Hepatocyte (in vitro differentiated cells): ENCODE measurements around the gene SORL1-AS1.
"Not testable (repeated sequence)": the region's sequence is repeated elsewhere in the genome, so short reads cannot be mapped to it uniquely, and the experiment has no call there.

Source experiments
- DNase-seq: peaks from one replicate; pipeline ENCODE4 v3.0.0-alpha.2; 2016; ENCODE audit warnings: low spot score
- H2AFZ ChIP-seq: fragments of 200-600 bp; sonication (generic); 2 replicates; pipeline ENCODE4 v1.6.0; 2016; ENCODE audit warnings: antibody characterized with exemption, mild to moderate bottlenecking
- H3K27ac ChIP-seq: fragments of 200-600 bp; sonication (generic); 2 replicates; pipeline ENCODE4 v1.5.1; 2016; ENCODE audit warnings: mild to moderate bottlenecking
- H3K27me3 ChIP-seq: fragments of 200-600 bp; sonication (generic); 2 replicates; pipeline ENCODE4 v1.6.1; 2016
- H3K36me3 ChIP-seq: fragments of 200-600 bp; sonication (generic); replicated peaks from 2 replicates; pipeline ENCODE4 v1.5.1; 2016; ENCODE audit warnings: low read depth; ENCODE audit not compliant: insufficient read depth
- H3K4me1 ChIP-seq: fragments of 200-600 bp; sonication (generic); 2 replicates; pipeline ENCODE4 v1.5.1; 2016; ENCODE audit warnings: mild to moderate bottlenecking, moderate library complexity; ENCODE audit not compliant: insufficient read depth
- H3K4me2 ChIP-seq: fragments of 200-600 bp; sonication (generic); 2 replicates; pipeline ENCODE4 v1.6.0; 2016
- H3K4me3 ChIP-seq: fragments of 200-600 bp; sonication (generic); 2 replicates; pipeline ENCODE4 v1.5.1; 2016; ENCODE audit warnings: mild to moderate bottlenecking
- H3K79me2 ChIP-seq: fragments of 200-600 bp; sonication (generic); 2 replicates; pipeline ENCODE4 v1.6.0; 2017; ENCODE audit warnings: mild to moderate bottlenecking
- H3K9me2 ChIP-seq: fragments of 200-600 bp; sonication (generic); replicated peaks from 2 replicates; pipeline ENCODE4 v1.6.0; 2017; ENCODE audit warnings: mild to moderate bottlenecking; ENCODE audit not compliant: insufficient read depth
- H3K9me3 ChIP-seq: fragments of 200-600 bp; sonication (generic); 2 replicates; pipeline ENCODE4 v1.5.1; 2016; ENCODE audit warnings: low read depth, mild to moderate bottlenecking
- H4K20me1 ChIP-seq: fragments of 200-600 bp; sonication (generic); 2 replicates; pipeline ENCODE4 v1.6.0; 2016; ENCODE audit warnings: mild to moderate bottlenecking; ENCODE audit not compliant: insufficient read depth, poor library complexity, severe bottlenecking
- EZH2 ChIP-seq: fragments of 200-600 bp; sonication (generic); IDR thresholded peaks from 2 replicates; pipeline ENCODE4 v1.6.1; 2016; ENCODE audit warnings: antibody characterized with exemption, mild to moderate bottlenecking, borderline replicate concordance
- EZH2phosphoT487 ChIP-seq: fragments of 200-600 bp; sonication (generic); IDR thresholded peaks from one replicate; pipeline ENCODE4 v1.6.1; 2018; ENCODE audit warnings: antibody characterized with exemption, mild to moderate bottlenecking, low read depth, moderate library complexity; ENCODE audit not compliant: unreplicated experiment, severe bottlenecking
- WGBS: methylation state at CpG from one replicate; pipeline ENCODE4 v1.1.6; 2016; ENCODE audit warnings: low lambda C conversion rate; ENCODE audit errors: missing lambda C conversion rate; 5-methylcytosine and 5-hydroxymethylcytosine counted together
- TF ChIP-seq, protein P1 (sequence below): fragments of 200-600 bp; sonication (generic); IDR thresholded peaks from 2 replicates; pipeline ENCODE4 v1.5.1; 2016; ENCODE audit warnings: antibody characterized with exemption, mild to moderate bottlenecking; ENCODE audit not compliant: poor library complexity

The SORL1-AS1 gene

DNA sequence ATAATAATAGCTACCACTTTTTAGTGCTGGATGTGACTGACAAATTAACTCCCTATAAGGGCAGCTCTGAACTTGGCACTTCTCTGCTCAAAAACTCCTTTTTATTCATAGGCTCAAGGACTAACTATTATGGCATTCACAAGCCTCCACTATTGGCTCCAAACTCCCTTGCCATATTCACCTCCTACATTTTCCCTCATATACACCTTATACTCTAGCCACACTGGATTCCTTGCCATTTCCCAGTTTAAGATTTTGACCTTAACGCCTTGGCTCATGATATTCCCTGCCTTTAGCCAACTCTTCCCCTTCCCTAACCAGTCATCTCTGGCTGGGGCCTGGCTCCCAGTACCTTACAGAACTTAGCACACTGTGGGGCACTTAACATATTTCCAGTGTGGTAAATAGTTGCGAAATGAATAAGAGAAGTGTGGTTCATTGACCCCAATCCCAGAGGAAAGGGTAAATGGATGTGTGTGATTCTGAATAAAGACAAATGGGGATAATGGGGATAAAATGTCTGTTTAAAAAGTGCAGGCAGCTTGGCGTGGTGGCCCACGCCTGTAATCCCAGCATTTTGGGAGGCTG lies 40.7 kb downstream of the SORL1-AS1 start:
- DNase-seq, result no peak
- H4K20me1 ChIP-seq, result no peaks in the 10 kb centered on the region
- H2AFZ ChIP-seq, result no peak overlapping the region
- no peaks in the 10 kb centered on the region for H3K9me3 ChIP-seq
- no peak overlapping the region for H3K4me2 ChIP-seq
- H3K9me2 ChIP-seq, result no peaks in the 10 kb centered on the region
- H3K27ac ChIP-seq, result no peak overlapping the region
- H3K27me3 ChIP-seq, result no peaks in the 10 kb centered on the region
- H3K79me2 ChIP-seq, result no peaks in the 10 kb centered on the region
- H3K4me1 ChIP-seq, result no peaks in the 10 kb centered on the region
- TF ChIP-seq EZH2phosphoT487 (no peak), EZH2 (no peak)
- TF ChIP-seq, protein P1, sequence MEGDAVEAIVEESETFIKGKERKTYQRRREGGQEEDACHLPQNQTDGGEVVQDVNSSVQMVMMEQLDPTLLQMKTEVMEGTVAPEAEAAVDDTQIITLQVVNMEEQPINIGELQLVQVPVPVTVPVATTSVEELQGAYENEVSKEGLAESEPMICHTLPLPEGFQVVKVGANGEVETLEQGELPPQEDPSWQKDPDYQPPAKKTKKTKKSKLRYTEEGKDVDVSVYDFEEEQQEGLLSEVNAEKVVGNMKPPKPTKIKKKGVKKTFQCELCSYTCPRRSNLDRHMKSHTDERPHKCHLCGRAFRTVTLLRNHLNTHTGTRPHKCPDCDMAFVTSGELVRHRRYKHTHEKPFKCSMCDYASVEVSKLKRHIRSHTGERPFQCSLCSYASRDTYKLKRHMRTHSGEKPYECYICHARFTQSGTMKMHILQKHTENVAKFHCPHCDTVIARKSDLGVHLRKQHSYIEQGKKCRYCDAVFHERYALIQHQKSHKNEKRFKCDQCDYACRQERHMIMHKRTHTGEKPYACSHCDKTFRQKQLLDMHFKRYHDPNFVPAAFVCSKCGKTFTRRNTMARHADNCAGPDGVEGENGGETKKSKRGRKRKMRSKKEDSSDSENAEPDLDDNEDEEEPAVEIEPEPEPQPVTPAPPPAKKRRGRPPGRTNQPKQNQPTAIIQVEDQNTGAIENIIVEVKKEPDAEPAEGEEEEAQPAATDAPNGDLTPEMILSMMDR, result no peak
- no peak overlapping the region for H3K4me3 ChIP-seq
- no peaks in the 10 kb centered on the region for H3K36me3 ChIP-seq
- 89% methylated on average over 4 of the region's 4 CpGs for WGBS

DNA sequence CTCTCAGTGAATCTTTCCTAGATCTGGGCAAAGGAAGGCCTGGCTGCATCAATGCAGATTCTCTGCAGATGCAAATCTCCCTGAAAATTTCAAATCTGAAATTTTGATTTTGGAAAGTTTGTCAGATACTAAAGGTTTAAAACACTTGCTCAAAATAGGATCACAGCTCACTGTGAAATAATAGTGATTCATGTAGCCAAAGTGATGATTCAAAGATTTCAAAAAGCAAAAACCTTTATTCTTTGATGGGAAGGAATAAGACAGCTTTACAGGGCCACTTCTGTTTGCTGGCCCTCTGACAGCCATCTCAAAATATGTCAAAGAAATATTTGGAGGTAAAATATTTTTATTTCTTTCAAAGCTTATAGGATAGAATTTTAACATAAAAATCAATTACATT lies 41.4 kb downstream of the SORL1-AS1 start:
- not testable (repeated sequence) for H3K27me3 ChIP-seq, H3K9me2 ChIP-seq, H3K4me2 ChIP-seq, H3K9me3 ChIP-seq, H3K36me3 ChIP-seq, DNase-seq, H4K20me1 ChIP-seq, H3K79me2 ChIP-seq, H3K4me3 ChIP-seq, H3K4me1 ChIP-seq, H3K27ac ChIP-seq, H2AFZ ChIP-seq

- not testable (repeated sequence) for H3K36me3 ChIP-seq, H3K9me2 ChIP-seq, H3K27me3 ChIP-seq, H2AFZ ChIP-seq, H3K27ac ChIP-seq, H3K4me3 ChIP-seq, DNase-seq, H3K4me1 ChIP-seq, H3K79me2 ChIP-seq, H3K9me3 ChIP-seq, H4K20me1 ChIP-seq, H3K4me2 ChIP-seq
- WGBS, result 96% methylated on average over 2 of the region's 2 CpGs
Observed at GRCh38 chr11:121410041-121410440, 42.7 kb downstream of the SORL1-AS1 start.

- no peak overlapping the region for H2AFZ ChIP-seq
- no peaks in the 10 kb centered on the region for H3K9me2 ChIP-seq
- no peak overlapping the region for H3K4me2 ChIP-seq
- H3K79me2 ChIP-seq, result no peaks in the 10 kb centered on the region
- no peaks in the 10 kb centered on the region for H3K9me3 ChIP-seq
- H3K36me3 ChIP-seq, result no peaks in the 10 kb centered on the region
- H3K27me3 ChIP-seq, result no peaks in the 10 kb centered on the region
- H3K4me1 ChIP-seq, result no peaks in the 10 kb centered on the region
- H3K4me3 ChIP-seq, result no peak overlapping the region
- TF ChIP-seq EZH2, result no peak
- no peak for TF ChIP-seq EZH2phosphoT487
- TF ChIP-seq, protein P1, result no peak
- no peak for DNase-seq
- H4K20me1 ChIP-seq, result no peaks in the 10 kb centered on the region
- WGBS, result 51% methylated on average over 2 of the region's 2 CpGs
- no peak overlapping the region for H3K27ac ChIP-seq
Observed at GRCh38 chr11:121408830-121409229, 43.9 kb downstream of the SORL1-AS1 start.
